CD4-positive, alpha-beta T cell treated with Interleukin-17A for 1 hour (primary cell): ENCODE data around the gene ANO1.

ENCODE experiments used
- DNase-seq: peaks from one replicate; pipeline ENCODE4 v3.0.0-alpha.2; 2020

The ANO1 gene

DNA sequence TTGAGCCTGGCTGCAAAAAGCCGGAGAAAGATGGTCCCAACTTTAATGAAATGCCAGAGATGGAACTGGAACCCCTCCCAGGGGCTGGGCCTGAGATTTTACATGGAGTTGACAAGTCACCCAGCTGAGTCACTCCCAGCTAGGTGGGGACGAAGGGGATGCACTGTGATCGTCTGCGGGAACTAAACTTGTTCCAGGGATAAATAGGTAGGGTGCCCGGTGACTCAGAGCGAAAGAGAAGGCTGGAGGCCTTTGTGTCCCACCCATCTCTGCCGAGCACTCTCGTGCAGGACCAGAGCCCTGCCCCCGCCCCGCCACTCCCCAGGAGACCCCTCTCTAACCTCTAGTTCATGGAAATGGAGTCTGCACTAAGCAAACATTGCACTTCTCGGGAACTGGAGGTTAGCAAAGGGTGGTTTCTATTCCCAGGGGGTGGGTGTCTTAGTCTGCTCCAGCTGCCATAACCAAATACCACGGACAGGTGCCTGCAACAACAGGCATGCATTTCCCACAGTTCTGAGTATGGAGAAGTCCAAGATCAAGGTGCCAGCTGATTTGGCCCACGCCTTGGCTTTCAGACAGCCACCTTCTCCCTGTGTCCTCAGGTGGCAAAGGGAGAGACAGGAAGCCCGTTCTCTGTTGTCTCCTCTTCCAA lies 64.2 kb downstream of the ANO1 start:
- no peak for DNase-seq

GRCh38 chr11:70144262-70144661 lies 66.1 kb downstream of the ANO1 start:
- no peak for DNase-seq

DNA sequence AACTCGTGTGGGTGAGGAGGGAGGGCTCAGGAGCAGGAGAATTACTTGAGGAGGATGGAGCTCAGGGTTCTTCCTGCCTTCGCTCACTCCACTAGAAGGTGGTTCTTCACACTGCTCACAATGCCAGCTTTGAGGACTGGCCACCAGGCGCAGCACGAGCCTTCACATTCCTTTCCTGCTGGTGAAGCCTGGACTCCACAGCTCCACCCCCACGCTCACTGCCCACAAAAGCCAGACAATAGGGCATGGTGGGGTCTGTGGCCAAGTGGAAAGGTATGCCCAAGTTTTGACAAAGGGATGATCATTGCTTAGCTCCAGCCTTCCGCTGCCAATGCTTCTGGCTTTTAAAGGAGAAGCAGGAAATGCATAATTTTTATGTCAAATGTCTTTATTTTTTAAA lies 67.0 kb downstream of the ANO1 start:
- no peak for DNase-seq

DNA sequence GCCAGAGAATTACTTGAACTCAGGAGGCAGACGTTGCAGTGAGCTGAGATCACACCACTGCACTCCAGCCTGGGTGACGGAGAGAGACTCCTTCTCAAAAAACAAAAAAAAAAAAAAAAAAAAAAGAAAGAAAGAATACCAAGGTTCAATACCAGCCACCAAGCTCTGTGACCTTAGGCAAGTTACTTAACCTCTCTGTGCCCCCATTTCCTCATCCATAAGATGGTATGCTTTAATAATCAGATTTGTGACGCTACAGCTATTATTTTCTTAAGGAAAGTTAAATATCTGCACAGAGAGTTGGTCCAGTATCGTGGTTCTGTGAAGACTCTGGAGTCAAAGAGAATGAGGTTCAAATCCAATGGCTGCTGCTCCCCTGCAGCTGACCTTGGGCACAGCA lies 67.7 kb downstream of the ANO1 start:
- DNase-seq: no peak

DNA sequence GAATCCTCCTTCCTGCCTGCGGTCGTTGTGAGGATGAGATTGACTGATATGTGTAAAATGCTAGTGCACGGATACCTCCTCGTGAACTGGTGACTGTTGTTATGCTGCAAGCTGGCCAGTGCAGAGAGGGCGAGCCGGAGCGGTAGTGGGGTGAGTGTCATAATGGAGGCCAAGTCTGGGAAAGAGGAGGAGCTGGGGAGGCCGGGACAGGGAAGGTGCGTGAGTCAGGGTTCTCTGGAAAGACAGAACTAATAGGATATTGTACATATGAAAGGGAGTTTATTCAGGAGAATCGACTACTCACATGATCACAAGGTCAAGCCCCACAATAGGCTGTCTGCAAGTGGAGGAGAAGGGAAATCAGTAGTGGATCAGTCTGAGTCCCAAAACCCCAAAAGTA lies 68.2 kb downstream of the ANO1 start:
- no peak for DNase-seq

- DNase-seq: no peak
Measured at GRCh38 chr11:70146895-70147520, 68.9 kb downstream of the ANO1 start.

- no peak for DNase-seq
Measured at GRCh38 chr11:70147668-70148067, 69.6 kb downstream of the ANO1 start.

GRCh38 chr11:70151671-70152070 lies 73.6 kb downstream of the ANO1 start:
- DNase-seq: no peak

GRCh38 chr11:70153133-70153727 lies 75.1 kb downstream of the ANO1 start:
- no peak for DNase-seq

- DNase-seq: no peak
Measured at GRCh38 chr11:70155386-70155785, 77.3 kb downstream of the ANO1 start.

GRCh38 chr11:70156291-70157037 lies 78.3 kb downstream of the ANO1 start:
- no peak for DNase-seq

GRCh38 chr11:70158201-70158600 lies 80.1 kb downstream of the ANO1 start:
- DNase-seq: no peak

DNA sequence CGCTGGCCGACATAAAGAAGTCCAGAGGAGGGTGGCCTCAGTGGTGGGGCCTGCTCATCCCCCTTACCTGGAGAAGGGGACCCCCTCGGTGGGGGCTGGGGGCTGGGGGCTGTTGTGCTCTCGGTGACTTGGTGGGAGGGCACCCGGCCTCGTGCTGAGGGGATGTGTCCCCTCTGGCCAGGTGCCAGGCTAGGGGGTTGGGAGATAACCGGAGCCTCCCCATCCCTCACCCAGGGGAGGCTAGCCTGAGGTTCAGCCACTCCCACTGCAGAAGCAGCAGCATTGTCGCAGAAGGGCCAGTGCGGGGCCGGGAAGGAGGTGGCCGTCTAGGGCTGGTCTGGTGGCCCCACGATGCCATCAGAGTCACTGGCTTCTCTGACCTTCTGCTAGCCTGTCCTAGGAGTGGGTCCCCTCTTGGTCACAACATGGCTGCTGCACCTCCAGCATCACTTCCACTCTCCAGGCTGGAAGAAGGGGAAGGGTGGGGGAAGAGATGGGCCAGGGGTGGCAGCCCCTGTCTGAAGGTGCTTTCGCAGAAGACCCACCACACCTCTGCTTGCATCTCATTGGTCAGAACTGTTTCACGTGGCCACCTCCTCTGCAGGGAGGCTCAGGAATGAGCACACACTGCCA lies 80.8 kb downstream of the ANO1 start:
- DNase-seq: no peak

DNA sequence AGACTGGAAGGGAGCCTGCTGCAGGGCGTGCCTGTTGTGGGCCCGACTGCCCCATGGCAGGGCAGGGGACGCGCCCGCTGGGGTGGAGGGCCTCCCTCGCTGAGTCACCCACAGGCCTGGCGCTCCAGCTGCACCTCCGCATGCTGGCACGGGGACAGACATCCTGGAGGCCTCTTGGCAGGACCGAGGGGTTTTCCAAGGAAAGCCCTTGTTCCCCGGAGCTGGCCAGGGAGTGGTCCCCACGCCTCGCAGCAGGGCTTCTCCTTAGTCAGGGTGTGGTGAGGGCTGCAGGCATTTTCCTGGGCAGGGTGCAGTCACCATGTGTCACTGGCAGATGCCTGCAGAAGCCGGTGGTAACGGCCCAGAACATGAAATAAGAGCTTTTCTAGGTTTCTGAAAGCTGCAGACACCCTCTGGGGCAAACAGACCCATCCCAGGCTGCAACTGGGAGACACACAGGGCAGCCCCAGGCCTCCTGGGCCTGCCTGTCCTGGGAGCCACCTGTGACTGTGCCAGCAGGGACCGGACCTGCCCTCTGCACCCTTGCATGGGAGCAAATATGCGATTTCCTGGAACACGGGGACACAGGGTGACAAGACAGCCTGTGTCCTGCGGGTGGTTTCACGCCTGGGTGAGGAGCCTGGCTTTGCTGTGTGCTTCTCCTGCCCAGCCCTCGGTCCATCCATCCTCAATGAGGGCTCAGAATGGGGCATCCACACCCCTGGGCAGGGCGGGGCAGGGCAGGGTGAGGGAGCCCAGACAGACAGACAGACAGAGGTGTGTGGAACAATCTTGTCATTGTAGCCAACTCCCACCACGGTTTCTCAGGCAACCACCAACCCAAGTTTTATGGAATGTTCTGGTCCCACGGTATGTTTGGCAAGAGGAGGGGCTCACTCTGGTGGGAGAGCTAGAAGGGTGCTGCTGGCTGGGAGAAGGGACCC lies 81.8 kb downstream of the ANO1 start:
- no peak for DNase-seq

GRCh38 chr11:70161043-70161625 lies 83.0 kb downstream of the ANO1 start:
- DNase-seq: no peak

- DNase-seq: no peak
Measured at GRCh38 chr11:70164705-70165104, 86.6 kb downstream of the ANO1 start.

- DNase-seq: no peak
Measured at GRCh38 chr11:70167120-70167519, 89.0 kb downstream of the ANO1 start.

GRCh38 chr11:70167723-70168404 lies 89.7 kb downstream of the ANO1 start:
- DNase-seq: no peak

DNA sequence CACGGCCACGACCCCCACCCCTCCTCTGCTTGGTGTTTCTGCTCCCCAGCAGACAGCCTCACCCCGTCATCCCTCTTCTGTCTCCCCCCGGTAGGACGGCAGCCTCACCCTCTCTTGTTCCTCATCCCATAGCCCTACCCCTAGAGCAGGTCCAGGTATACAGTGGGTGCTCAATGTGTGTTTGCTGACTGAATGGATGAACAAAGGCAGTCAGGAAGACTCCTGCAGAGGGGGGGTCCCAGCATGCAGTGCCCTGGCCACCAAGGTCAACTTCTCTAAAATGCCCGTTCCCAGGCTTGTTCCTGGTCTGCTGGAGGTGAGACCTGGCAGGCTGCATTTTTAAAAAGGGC lies 90.3 kb downstream of the ANO1 start:
- DNase-seq: no peak

DNA sequence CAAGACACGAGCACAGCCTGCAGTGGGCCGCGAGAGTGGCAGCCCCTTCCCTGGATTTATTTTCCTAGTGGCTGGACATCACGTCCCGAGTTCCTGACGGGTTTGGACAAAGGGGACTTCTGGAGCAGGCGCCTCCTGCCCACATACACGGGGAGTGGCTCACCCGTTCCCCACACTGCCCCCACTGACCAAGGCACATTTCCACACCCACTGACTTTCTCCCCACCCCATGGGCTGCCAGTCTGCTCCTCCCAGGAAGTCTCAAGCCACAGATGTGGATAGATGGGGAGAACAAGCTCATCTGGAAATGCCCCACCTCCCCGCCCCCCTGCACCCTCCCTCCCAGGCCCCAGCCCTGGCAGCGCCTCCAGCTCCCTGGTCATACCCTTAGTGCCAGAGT lies 91.0 kb downstream of the ANO1 start:
- DNase-seq: no peak

GRCh38 chr11:70169632-70170031 lies 91.5 kb downstream of the ANO1 start:
- DNase-seq: no peak
